Vagina (tissue), 2 donors: ENCODE results near the gene LRFN4.

ENCODE experiments used
- POLR2A ChIP-seq, 2 donors: fragments of 450-650 bp; IDR thresholded peaks; one replicate each; pipeline ENCODE4 v1.6.1; 2017; ENCODE audit warnings: antibody characterized with exemption in 2 of 2, mild to moderate bottlenecking in 2 of 2, moderate library complexity in 2 of 2
- TF ChIP-seq, protein P1 (sequence below), 3 experiments: fragments of 450-650 bp in 2 of 3; fragments of 200-600 bp in 1 of 3; sonication (generic) in 1 of 3; IDR thresholded peaks; one replicate each; pipeline ENCODE4 v1.5.1; 2017 to 2019; ENCODE audit warnings: antibody characterized with exemption in 3 of 3, mild to moderate bottlenecking in 2 of 3, moderate library complexity in 2 of 3

GRCh38 chr11:66885469-66885868 lies 28.6 kb downstream of the LRFN4 start:
- no peak for TF ChIP-seq POLR2A (IDR thresholded peaks at IDR 0.05)
- TF ChIP-seq, protein P1, sequence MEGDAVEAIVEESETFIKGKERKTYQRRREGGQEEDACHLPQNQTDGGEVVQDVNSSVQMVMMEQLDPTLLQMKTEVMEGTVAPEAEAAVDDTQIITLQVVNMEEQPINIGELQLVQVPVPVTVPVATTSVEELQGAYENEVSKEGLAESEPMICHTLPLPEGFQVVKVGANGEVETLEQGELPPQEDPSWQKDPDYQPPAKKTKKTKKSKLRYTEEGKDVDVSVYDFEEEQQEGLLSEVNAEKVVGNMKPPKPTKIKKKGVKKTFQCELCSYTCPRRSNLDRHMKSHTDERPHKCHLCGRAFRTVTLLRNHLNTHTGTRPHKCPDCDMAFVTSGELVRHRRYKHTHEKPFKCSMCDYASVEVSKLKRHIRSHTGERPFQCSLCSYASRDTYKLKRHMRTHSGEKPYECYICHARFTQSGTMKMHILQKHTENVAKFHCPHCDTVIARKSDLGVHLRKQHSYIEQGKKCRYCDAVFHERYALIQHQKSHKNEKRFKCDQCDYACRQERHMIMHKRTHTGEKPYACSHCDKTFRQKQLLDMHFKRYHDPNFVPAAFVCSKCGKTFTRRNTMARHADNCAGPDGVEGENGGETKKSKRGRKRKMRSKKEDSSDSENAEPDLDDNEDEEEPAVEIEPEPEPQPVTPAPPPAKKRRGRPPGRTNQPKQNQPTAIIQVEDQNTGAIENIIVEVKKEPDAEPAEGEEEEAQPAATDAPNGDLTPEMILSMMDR (IDR thresholded peaks at IDR 0.05): no peak
